HepG2 (cell line): ENCODE results near the gene NAPSA.

Source experiments
- GPN1 ChIP-seq: sonication (generic); formaldehyde crosslinking; IDR thresholded peaks from 2 replicates; pipeline ENCODE4 v1.5.1; 2020; ENCODE audit warnings: missing genetic modification reagents, borderline replicate concordance
- POLR2A ChIP-seq, 2 experiments: IDR thresholded peaks; 2 replicates each; pipeline ENCODE4 v1.6.1; 2011; ENCODE audit warnings: low read depth in 2 of 2, low read length in 2 of 2, mild to moderate bottlenecking in 1 of 2, moderate library complexity in 1 of 2; ENCODE audit not compliant: insufficient read depth in 1 of 2

GRCh38 chr19:50398675-50399367 lies 33.4 kb upstream of the NAPSA start:
- TF ChIP-seq GPN1 (CRISPR knock-in tag): no peak
- no peak for TF ChIP-seq POLR2A (IDR thresholded peaks at IDR 0.05; ENCODE audit: insufficient read depth in 1 of 2, low read depth in 2 of 2, low read length in 2 of 2)
